Measurements from ENCODE around the gene ETHE1.

ETHE1 gene

GRCh38 chr19:43464134-43464775 lies 62.7 kb downstream of the ETHE1 start:
- no peak for DNase-seq (ENCODE audit: low read depth)

- DNase-seq (ENCODE audit: low read depth), result peak; percentile 91
These were observed 63.4 kb downstream of the ETHE1 start for GRCh38 chr19:43463381-43464133.

- DNase-seq (ENCODE audit: low read depth), result no peak
These were observed 64.1 kb downstream of the ETHE1 start for GRCh38 chr19:43462785-43463380.

- no peak for DNase-seq (ENCODE audit: low read depth)
These were observed 64.6 kb downstream of the ETHE1 start for GRCh38 chr19:43462383-43462782.

DNA sequence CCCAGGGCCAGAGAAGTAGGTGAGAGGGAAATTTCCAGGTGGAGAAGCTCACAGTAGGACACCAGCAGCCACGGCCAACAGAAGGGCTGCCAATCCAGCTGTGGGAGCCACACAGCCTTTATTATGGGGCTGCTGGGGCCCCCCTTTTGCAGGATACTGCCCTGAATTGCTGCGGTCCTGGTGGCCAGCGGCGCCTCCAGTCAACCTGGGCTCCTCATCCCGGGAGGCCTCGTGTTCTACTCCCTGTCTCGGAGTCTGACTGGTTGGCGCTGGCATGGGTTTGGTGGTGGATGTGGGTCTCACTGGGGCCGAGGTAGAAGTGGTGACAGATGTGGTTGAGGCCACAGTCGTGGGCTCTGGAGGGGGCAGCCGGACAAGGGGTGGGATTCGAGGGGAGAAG lies 65.7 kb downstream of the ETHE1 start:
- no peak for DNase-seq (ENCODE audit: low read depth)

DNA sequence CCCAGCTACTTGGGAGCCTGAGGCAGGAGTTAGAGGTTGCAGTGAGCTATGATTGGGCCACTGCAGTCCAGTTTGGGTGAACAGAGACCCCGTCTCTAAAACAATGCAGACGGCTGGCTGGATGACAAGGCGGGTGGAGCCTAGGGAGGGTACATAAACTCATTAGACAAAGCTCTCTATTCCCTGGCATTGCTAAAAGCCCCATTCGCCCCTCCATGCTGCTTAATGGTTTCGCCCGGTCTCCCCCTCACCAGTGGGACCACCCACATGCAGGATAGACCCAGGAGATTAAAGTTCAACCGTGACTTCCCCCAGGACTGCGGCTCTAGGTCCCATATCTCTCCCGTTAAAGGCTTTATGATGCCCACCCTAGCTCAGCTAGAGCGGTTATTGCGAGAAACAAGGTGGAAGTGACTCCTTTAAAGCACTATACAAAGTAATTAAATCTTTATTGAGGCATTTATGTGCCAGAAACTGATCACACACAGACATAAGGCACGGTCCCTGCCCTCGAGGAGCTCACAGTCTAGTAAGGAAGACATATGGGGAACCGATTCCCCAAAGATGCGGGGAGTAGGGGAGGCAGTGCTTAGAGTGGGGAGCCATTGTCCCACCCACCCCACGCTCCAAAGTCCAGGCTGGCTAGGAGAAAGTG lies 66.5 kb downstream of the ETHE1 start:
- DNase-seq (ENCODE audit: low read depth), result no peak

DNA sequence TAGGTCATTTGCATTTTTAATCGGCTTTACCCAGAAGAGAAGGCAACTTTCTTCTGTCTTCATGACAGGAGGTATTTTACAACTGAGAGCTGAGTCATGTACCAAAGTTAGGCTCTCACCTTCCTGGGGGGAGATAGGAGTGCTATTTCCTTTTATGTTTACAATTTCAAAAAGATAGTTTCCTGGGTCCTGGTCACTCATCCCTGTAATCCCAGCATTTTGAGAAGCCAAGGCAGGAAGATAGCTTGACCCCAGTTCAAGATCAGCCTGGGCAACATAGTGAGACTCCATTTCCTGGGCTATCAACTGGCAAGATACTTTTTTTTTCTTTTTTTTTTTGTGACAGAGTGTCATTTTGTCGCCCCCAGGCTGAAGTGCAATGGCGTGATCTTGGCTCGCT lies 69.2 kb downstream of the ETHE1 start:
- no peak for DNase-seq (ENCODE audit: low read depth)

Data from fibroblast of gingiva (primary cell).